A172 (cell line): ENCODE measurements around the gene SAT2. TPM values are rescaled to one million over a fixed set of nuclear protein-coding genes. Genes with fewer than 3 reads are reported as not detected.
A peak's percentile ranks its signal among the peaks of the same experiment; 100 is the strongest.

Experiments
- DNase-seq: peaks from one replicate; pipeline ENCODE4 v3.0.0-alpha.2; 2015; ENCODE audit warnings: low spot score
- total RNA-seq: library from RNA; depleted of rRNA; stranded (reverse); fragments of >200 nt; shearing (Covaris generic); gene quantifications from 2 replicates; pipeline ENCODE4 v1.2.3, GENCODE V29; 2014

SAT2 gene
- total RNA-seq, 1 experiment from 2014 or later, result 64.0 TPM

DNA sequence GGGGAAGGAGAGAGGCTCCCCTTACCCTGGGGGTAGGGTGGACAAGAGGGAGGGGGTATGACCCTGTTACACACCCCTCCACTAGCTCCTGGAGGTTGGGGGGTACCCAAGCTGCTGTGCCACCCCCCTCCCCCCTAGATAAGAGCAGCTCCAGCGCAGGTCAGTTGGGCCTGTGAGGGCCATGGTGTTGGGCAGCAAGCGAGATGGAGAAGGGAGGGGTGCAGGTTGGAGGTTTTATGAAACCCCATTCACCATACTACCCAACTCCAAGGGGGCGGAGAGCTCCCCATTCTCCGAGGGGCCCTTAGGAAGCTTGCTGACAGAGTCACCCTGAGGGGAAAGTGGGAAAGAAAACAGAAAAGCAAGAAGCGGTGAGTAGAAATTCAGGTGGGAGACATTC lies 36.0 kb downstream of the SAT2 start:
- no peak for DNase-seq

DNA sequence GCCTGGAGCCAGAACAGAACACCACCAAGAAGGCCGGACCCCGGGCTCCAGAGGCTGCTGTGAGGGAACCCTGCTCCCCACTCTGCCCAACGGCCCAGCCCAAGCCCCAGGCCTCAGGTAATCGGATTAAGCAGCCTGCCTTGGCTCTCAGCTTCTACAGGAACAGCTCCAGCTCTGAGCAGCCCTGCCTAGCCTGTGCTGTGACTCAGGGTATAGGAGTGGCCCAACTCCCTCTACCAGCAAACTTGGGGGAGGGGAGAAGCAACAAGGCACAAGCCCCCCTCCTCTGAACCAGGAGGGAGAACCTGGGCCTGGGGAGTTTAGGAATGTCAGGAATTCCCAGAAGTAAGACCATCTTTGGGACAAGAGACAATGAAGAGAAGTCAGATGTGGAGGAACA lies 36.9 kb downstream of the SAT2 start:
- DNase-seq, result peak; percentile 78

DNA sequence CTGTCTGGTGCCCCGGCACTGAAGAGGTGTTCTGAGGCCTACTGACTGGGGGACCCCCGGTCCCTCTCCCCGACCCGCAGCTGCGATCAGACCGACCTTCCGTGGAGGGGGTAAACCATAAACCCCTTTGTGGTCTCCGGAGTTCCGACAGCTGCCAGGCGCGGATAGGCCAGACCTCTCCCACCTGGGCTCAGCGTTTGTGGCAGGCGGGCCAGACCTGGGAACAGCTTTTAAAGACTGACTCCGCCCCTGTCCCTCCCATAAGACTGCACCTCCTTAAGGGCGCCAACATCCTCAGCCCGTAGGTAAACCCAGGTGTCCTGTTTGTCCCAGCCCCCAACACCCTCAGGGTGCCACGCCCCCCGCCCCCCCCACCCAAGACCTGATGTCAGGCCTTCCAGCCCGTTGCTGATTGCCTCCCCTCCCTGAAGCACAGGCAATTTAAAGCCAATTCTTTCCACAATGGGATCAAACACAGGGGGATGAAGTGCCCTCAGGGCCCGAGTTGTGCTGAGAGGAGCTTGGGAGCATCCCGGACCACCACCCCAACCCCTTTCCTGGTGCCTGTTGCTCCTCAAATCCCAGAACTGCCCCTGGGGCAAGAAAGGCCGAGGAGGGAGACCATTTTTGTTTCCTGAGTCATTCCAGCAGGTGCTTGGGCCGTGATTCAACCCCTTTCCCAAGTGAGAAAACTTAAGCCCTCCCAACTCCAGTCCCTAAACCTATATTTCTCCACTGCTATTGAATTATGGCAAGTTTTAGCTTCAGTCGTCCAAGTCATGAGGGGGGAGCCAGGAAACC lies 37.5 kb downstream of the SAT2 start, which contains the start of gene SOX15:
Gene SOX15 (minus strand): TSS at position 204 of the 801 bp plus-strand sequence. CDS start 418 bp downstream, outside the sequence.
- peak; percentile 73 for DNase-seq

DNA sequence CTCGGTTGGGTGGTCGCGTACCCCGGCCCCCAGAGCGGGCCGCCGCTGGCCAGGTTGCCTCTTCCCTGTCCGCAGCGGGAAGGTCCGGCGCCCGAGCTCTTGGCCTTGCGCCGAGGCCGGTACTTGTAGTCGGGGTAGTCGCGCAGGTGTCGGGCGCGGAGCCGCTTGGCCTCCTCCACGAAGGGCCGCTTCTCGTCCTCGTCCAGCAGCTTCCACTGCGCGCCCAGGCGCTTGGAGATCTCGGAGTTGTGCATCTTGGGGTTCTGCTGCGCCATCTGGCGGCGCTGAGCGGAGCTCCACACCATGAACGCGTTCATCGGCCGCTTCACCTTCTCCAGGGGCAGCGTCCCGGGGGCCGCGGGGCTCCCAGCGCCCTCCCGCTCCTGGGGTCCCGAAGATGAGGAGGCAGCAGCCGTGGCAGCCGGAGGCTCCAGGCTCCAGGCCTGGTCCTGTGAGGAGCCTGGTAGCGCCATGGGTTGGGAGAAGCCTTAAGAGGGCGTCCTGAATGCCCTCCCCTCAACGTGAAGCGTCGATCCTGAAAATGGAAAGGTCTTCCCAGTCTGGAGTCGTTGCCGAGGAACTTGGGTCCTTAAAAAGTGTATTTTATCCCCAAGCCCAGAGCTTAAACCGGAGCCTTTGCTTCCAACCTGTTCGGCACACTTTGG lies 38.3 kb downstream of the SAT2 start:
- DNase-seq, result no peak

DNA sequence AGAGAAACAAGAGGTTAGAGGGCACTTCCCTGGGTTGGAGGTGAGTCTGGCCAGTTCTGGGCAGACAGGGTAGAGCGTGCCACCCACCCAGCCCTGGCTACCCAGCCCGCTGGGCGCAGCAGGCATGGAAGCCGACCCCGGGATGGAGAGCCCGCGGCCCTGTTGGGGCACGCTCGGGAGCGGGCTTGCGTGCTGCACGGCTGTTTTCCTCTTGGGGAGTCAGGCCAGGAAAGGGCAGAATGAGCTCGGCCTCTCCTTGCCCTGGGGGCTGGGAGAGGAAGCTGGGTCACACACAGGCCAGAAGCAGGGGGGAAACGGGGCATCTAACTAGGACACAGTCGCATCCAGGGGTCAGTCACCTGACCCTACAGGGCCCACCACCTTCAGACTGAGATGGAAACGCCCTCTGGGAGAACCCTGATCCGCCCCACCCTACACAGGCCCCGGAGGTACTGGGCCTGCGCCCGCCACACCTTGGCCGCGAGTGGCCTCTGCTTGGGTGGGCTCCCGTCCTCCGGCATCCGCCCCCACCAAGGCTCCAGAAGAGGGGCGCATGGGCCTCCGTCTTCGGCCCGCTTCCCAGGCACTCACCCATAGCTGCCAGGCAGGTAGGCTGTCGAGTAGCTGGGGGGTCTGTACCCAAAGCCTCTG lies 38.9 kb downstream of the SAT2 start:
- DNase-seq, result no peak

DNA sequence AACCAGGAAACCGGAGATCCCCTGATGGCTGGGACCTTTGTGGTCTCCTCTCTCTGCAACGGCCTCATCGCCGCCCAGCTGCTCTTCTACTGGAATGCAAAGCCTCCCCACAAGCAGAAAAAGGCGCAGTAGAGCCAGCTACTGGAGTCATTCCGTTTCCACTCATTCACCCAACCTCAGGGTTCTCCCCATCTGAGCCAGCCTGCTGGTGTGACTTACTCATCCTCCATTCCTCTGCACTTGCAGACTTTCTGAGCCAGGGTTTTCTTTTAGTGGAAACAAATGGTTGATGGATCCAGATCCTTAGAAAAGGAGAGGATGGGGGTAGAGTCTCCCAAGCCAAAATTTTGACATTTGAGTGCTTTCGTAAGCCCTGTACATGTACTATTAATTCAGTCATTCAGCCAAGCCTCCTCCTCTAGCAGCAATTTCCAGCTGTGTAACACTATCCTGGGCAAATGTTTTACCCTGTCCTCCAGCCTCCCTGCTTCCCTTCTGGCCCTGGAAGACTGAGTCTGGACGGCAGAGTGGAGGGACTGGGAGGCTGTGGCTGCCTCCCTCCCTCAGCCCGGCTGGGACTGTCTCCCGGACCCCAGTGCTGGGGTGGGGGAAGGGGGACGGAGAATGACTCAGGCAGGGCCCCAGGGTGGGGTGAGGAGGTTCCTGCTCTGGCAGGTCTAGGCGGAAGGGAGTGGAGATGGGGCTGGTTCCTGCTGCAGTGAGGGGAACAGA lies 40.0 kb downstream of the SAT2 start:
- peak; percentile 93 for DNase-seq

DNA sequence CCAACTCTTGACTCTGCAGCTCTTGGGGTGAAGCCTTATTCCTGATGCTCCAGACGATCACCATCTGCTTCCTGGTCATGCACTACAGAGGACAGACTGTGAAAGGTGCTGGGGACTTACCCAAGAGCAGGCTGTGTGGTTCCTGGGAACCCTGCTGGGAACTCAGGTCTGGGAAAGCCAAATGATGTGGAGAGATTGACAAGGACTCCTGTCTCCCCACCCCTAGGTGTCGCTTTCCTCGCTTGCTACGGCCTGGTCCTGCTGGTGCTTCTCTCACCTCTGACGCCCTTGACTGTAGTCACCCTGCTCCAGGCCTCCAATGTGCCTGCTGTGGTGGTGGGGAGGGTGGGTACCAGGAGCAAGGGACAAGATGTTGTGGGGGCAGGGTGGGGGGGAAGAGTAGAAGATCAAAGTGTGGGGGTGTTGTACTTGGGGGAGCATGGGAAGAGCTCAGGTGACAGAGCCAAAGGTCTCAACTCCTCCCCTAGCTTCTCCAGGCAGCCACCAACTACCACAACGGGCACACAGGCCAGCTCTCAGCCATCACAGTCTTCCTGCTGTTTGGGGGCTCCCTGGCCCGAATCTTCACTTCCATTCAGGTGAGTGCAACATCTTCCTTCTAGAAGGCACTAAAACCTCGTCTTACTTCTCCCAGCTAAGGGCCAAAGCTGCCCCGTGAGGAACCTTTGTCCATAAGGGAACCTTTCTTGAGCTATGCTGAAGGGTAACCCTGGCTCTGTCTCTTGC lies 40.8 kb downstream of the SAT2 start:
- peak; percentile 45 for DNase-seq

DNA sequence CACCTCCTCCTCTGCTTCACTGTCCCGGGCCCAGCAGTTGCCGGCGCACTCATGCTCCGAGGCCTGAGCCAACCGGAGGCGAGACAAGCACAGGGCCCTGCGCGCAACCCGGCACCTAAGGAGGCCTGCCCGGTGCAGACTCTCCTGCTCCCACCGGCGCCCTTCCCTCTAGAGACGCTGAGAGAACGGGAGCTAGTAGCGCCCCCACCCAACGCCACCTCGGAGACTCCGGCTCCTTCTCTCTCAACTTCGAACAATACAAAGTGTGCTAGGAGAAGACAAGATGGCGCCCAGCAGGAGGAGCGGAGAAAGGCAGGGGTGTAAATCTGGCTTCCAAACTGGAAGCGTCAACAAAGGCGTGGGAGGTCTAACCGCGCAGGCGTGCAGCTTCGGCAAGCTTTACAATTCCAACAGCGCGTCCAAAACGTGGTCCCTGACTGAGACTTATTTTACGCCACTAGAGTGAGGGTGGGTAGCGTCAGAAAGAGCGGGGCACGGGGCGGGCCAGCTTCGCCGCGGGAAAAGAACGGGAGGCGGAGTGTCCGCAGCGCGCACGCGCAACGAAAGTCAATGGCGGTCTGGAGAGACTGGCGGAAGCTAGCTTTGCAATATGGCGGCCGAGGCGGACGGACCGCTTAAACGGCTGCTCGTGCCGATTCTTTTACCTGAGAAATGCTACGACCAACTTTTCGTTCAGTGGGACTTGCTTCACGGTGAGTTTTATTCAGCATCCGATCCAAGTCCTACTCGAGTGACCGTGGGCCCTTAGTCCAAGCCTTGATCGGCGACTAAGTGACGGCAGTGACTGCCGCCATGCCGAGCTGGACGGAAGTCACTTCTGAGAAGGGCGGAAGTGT lies 44.1 kb downstream of the SAT2 start, which contains the start of gene MPDU1:
Gene MPDU1 (plus strand): TSS at position 600 of the 857 bp plus-strand sequence. CDS start 11 bp downstream, at position 611.
- DNase-seq, result peak; percentile 93

DNA sequence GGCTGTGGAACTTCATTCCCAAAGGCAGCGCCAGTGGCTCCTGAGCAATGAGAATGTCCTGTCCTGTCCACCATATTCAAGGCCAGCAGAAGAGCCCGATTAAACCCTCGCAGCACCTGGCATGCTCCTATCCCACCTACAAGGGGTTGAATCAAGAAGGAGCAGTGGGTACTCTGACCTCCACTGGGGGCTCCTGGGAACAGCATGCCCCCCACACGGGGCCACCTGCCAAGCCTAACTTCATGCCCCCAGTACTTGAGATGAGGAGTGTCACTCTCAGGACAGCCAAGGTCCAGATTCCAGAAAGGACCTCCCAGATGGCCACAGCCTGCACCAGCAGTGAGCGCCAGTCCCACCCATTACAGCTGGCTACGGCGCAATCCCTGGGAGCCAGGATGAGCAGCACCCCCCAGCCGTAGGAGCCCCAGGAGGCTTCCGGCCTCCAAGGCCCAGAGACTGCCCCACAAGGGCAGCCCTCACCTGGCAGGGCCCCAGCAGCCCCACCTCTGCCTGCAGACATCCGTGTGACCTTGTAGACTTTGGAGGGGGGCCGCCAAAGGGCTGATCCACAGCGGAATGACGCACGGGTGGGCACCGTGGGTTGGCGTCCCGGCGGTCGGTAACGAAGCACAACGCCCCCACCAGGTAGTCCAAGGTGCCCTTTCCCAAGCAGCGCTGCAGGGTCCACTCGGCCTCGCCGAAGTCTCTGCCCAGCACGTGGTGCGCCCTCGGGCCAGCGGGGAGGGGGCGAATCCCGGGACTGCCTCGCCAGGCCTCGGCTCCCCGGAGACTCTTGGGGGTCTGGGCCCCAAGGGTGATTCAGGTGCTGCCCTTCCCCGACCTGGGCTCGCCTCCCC lies 45.0 kb downstream of the SAT2 start:
- no peak for DNase-seq

DNA sequence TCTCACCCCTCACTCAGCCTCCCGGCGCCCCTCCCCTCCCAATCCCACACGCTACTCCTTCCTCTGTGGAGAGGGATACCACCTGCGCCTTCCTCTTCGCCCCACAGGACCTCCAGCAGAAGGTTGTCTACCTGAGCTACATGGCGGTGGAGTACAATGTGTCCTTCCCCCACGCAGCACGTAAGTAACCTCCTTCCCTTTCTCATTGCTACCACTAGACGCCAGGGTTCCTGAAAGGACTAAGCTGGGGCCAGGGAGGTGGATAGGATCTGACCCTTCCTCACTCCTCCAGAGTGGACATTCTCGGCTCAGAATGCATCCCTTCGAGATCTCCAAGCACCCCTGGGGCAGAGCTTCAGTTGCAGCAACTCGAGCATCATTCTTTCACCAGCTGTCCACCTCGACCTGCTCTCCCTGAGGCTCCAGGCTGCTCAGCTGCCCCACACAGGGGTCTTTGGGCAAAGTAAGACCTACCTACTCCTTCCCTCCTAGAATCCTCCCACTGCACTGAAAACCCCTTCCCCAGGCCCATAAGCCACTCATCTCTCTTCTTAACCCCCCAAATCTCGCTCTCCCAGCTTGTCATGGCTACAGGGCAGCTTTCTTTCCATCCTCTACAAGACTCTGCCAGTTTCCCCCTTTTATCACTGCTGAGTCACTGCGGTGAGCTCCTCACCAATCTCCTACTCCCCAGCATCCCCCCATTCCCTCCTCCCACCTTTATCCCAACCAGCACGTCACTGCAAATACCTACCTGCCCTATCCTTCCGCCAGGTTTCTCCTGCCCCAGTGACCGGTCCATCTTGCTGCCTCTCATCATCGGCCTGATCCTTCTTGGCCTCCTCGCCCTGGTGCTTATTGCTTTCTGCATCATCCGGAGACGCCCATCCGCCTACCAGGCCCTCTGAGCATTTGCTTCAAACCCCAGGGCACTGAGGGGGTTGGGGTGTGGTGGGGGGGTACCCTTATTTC lies 46.7 kb downstream of the SAT2 start:
- peak; percentile 57 for DNase-seq

DNA sequence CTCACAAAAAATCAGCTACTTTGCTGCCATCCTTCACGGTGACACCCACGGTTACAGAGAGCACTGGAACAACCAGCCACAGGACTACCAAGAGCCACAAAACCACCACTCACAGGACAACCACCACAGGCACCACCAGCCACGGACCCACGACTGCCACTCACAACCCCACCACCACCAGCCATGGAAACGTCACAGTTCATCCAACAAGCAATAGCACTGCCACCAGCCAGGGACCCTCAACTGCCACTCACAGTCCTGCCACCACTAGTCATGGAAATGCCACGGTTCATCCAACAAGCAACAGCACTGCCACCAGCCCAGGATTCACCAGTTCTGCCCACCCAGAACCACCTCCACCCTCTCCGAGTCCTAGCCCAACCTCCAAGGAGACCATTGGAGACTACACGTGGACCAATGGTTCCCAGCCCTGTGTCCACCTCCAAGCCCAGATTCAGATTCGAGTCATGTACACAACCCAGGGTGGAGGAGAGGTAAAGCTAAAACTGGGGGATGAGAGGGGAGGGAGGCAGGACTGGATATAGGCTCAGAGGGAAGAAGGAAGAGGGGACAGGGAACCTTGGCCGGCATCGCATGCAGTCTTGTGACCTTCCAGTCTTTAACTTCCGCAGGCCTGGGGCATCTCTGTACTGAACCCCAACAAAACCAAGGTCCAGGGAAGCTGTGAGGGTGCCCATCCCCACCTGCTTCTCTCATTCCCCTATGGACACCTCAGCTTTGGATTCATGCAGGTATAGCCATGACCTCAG lies 47.6 kb downstream of the SAT2 start:
- DNase-seq, result no peak

DNA sequence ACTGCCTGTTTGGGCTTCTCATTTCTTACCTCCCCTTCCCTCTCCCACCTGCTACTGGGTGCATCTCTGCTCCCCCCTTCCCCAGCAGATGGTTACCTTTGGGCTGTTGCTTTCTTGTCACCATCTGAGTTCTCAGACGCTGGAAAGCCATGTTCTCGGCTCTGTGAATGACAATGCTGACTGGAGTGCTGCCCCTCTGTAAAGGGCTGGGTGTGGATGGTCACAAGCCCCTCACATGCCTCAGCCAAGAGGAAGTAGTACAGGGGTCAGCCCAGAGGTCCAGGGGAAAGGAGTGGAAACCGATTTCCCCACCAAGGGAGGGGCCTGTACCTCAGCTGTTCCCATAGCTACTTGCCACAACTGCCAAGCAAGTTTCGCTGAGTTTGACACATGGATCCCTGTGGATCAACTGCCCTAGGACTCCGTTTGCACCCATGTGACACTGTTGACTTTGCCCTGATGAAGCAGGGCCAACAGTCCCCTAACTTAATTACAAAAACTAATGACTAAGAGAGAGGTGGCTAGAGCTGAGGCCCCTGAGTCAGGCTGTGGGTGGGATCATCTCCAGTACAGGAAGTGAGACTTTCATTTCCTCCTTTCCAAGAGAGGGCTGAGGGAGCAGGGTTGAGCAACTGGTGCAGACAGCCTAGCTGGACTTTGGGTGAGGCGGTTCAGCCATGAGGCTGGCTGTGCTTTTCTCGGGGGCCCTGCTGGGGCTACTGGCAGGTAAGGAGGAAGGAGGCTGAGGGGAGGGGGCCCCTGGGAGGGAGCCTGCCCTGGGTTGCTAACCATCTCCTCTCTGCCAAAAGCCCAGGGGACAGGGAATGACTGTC lies 48.4 kb downstream of the SAT2 start, which contains the start of gene CD68:
Gene CD68 (plus strand): TSS at position 638 of the 833 bp plus-strand sequence. CDS start 40 bp downstream, at position 678.
- peak; percentile 94 for DNase-seq

DNA sequence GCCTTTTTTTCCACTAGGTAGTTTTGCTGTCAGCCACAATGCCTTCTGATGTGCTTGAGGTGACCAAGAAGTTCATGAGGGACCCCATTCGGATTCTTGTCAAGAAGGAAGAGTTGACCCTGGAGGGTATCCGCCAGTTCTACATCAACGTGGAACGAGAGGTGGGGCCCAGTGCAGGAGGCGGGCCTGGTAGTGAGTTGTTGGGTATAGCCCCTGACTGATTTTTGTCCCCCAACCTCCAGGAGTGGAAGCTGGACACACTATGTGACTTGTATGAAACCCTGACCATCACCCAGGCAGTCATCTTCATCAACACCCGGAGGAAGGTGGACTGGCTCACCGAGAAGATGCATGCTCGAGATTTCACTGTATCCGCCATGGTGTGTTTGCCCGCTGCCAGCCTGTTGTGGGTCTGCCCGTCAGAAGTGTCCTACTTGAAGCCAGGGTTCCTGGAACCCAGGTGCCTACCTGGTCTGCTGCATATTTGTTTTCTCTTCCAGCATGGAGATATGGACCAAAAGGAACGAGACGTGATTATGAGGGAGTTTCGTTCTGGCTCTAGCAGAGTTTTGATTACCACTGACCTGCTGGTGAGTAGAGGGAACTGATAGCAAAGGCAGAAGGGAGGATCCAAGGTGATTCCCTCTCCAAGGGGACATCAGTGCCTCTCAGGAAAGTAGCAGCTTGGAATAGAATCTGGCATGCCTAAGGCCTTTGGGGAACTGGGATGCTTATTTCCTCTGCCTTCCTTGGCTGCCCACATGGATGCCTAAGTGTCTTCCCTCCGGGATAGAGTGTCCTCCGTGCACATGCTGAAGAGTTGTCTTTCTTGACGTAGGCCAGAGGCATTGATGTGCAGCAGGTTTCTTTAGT lies 50.1 kb downstream of the SAT2 start:
- DNase-seq, result no peak

DNA sequence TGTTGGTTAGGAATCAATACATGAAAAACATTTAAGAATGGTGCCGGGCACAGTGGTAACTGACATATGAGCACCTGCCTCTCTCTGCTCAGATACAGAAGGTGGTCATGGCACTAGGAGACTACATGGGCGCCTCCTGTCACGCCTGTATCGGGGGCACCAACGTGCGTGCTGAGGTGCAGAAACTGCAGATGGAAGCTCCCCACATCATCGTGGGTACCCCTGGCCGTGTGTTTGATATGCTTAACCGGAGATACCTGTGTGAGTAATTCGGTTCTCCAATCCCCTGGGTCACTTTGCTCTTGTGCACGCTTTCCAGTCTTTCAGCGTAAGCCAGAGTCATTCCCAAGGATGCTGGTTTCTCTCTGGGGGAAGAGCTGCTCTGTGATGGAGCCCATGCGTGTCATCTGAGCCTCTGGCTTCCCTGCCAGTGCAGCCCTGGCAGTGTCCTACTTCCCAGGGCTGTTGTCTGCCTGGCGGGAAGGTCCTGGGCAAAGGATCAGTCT lies 51.1 kb downstream of the SAT2 start:
- DNase-seq, result no peak
